ENCODE measurements around the gene ATP5PD.
A peak's percentile ranks its signal among the peaks of the same experiment; 100 is the strongest.

The ATP5PD gene

GRCh38 chr17:75019146-75019545 is 27.6 kb downstream of the ATP5PD start:
- no peak for TF ChIP-seq CTCF (IDR thresholded peaks at IDR 0.05; ENCODE audit: extremely low read depth, insufficient read depth, missing control alignments)
- DNase-seq (ENCODE audit: low spot score) = no peak
- in situ Hi-C loops (cut with MboI; ENCODE audit: low pct_unique_long_range_greater_than_20kb, low sequenced_read_pairs, unreplicated experiment) = no loop called here

GRCh38 chr17:75013092-75013559 is 33.6 kb downstream of the ATP5PD start:
- no peak for DNase-seq (ENCODE audit: low spot score)
- in situ Hi-C loops (cut with MboI; ENCODE audit: low pct_unique_long_range_greater_than_20kb, low sequenced_read_pairs, unreplicated experiment) = no loop called here
- no peak for TF ChIP-seq CTCF (IDR thresholded peaks at IDR 0.05; ENCODE audit: extremely low read depth, insufficient read depth, missing control alignments)

- DNase-seq (ENCODE audit: low spot score) = peak; percentile 94
- peak; percentile 30 for TF ChIP-seq CTCF (IDR thresholded peaks at IDR 0.05; ENCODE audit: extremely low read depth, insufficient read depth, missing control alignments)
- in situ Hi-C loops (cut with MboI; ENCODE audit: low pct_unique_long_range_greater_than_20kb, low sequenced_read_pairs, unreplicated experiment) = no loop called here
These were observed 34.2 kb downstream of the ATP5PD start, which contains the start of gene MRPL58 for GRCh38 chr17:75012346-75013091. Gene MRPL58 (plus strand): TSS chr17:75012670. CDS start chr17:75012687, 17 bp downstream.

GRCh38 chr17:75012096-75012345 is 34.7 kb downstream of the ATP5PD start:
- in situ Hi-C loops (cut with MboI; ENCODE audit: low pct_unique_long_range_greater_than_20kb, low sequenced_read_pairs, unreplicated experiment) = no loop called here
- no peak for TF ChIP-seq CTCF (IDR thresholded peaks at IDR 0.05; ENCODE audit: extremely low read depth, insufficient read depth, missing control alignments)
- DNase-seq (ENCODE audit: low spot score) = no peak

- in situ Hi-C loops (cut with MboI; ENCODE audit: low pct_unique_long_range_greater_than_20kb, low sequenced_read_pairs, unreplicated experiment) = no loop called here
- TF ChIP-seq CTCF (IDR thresholded peaks at IDR 0.05; ENCODE audit: extremely low read depth, insufficient read depth, missing control alignments) = no peak
- peak; percentile 14 for DNase-seq (ENCODE audit: low spot score)
These were observed 35.2 kb downstream of the ATP5PD start for GRCh38 chr17:75011401-75012095.

- DNase-seq (ENCODE audit: low spot score) = peak; percentile 16
- TF ChIP-seq CTCF (IDR thresholded peaks at IDR 0.05; ENCODE audit: extremely low read depth, insufficient read depth, missing control alignments) = no peak
- in situ Hi-C loops (cut with MboI; ENCODE audit: low pct_unique_long_range_greater_than_20kb, low sequenced_read_pairs, unreplicated experiment) = no loop called here
These were observed 35.9 kb downstream of the ATP5PD start for GRCh38 chr17:75010683-75011400.

All from GM13977 (cell line).